Measurements from ENCODE around the gene ACTN2. TPM values are rescaled to one million over a fixed set of nuclear protein-coding genes. Genes with fewer than 3 reads are reported as not detected.

The ACTN2 gene
- total RNA-seq, 2 experiments from 2014 or later = 0.36 TPM; not detected in 1

GRCh38 chr1:236673289-236673919 is 12.9 kb upstream of the ACTN2 start:
- intact Hi-C loops (cut with micrococcal nuclease) = no loop called here
- CTCF ChIA-PET = no interaction called here
- no peak for DNase-seq
- H3K27ac Mint-ChIP-seq = no peak overlapping the region
- H3K4me1 Mint-ChIP-seq (ENCODE audit: low read depth) = no peaks in the 10 kb centered on the region
- H3K36me3 Mint-ChIP-seq (ENCODE audit: low read depth) = no peaks in the 10 kb centered on the region
- H3K27me3 Mint-ChIP-seq (ENCODE audit: low read depth) = peaks cover 36% of the 10 kb centered on the region
- no peaks in the 10 kb centered on the region for H3K9me3 Mint-ChIP-seq
- no peak overlapping the region for H3K4me3 Mint-ChIP-seq

- Mint-ChIP-seq H3K4me1 (ENCODE audit: low read depth) (no peaks in the 10 kb centered on the region), H3K27me3 (ENCODE audit: low read depth) (peaks cover 23% of the 10 kb centered on the region), H3K4me3 (no peak overlapping the region), H3K36me3 (ENCODE audit: low read depth) (no peaks in the 10 kb centered on the region), H3K9me3 (no peaks in the 10 kb centered on the region), H3K27ac (no peak overlapping the region)
- intact Hi-C loops (cut with micrococcal nuclease) = no loop called here
- DNase-seq = no peak
- CTCF ChIA-PET = no interaction called here
Observed at GRCh38 chr1:236677641-236678235, 8.6 kb upstream of the ACTN2 start.

- intact Hi-C loops (cut with micrococcal nuclease) = no loop called here
- no peaks in the 10 kb centered on the region for H3K9me3 Mint-ChIP-seq
- H3K4me1 Mint-ChIP-seq (ENCODE audit: low read depth) = peaks cover 6% of the 10 kb centered on the region
- CTCF ChIA-PET = no interaction called here
- H3K27ac Mint-ChIP-seq = no peak overlapping the region
- H3K4me3 Mint-ChIP-seq = no peak overlapping the region
- H3K36me3 Mint-ChIP-seq (ENCODE audit: low read depth) = no peaks in the 10 kb centered on the region
- peaks cover 17% of the 10 kb centered on the region for H3K27me3 Mint-ChIP-seq (ENCODE audit: low read depth)
- no peak for DNase-seq
Observed at GRCh38 chr1:236681219-236681618, 5.1 kb upstream of the ACTN2 start.

GRCh38 chr1:236685205-236685916 is 938 bp upstream of the ACTN2 start:
- no peak overlapping the region for H3K27ac Mint-ChIP-seq

GRCh38 chr1:236686815-236687160 is 489 bp downstream of the ACTN2 start:
- H3K9me3 Mint-ChIP-seq = no peaks in the 10 kb centered on the region
- intact Hi-C loops (cut with micrococcal nuclease) = loop anchor here (2.0 kb wide), 2 partner anchors 82 to 108 kb away; partner anchors contain the start of genes HEATR1 and MTR
- CTCF ChIA-PET = no interaction called here
- no peaks in the 10 kb centered on the region for H3K36me3 Mint-ChIP-seq (ENCODE audit: low read depth)
- no peak for DNase-seq
- peaks cover 18% of the 10 kb centered on the region for H3K4me1 Mint-ChIP-seq (ENCODE audit: low read depth)
- H3K27me3 Mint-ChIP-seq (ENCODE audit: low read depth) = peaks cover 43% of the 10 kb centered on the region
- no peak overlapping the region for H3K27ac Mint-ChIP-seq
- H3K4me3 Mint-ChIP-seq = peak overlapping the region; percentile 53

More at GRCh38 chr1:236685205-236685916, 938 bp upstream of the ACTN2 start:
- intact Hi-C loops (cut with micrococcal nuclease) = no loop called here
- CTCF ChIA-PET = no interaction called here
- no peak for DNase-seq
- H3K27me3 Mint-ChIP-seq (ENCODE audit: low read depth) = peaks cover 41% of the 10 kb centered on the region
- H3K36me3 Mint-ChIP-seq (ENCODE audit: low read depth) = no peaks in the 10 kb centered on the region
- H3K4me1 Mint-ChIP-seq (ENCODE audit: low read depth) = peaks cover 16% of the 10 kb centered on the region
- H3K9me3 Mint-ChIP-seq = no peaks in the 10 kb centered on the region
- H3K4me3 Mint-ChIP-seq = peak overlapping the region; percentile 50

- Mint-ChIP-seq H3K36me3 (ENCODE audit: low read depth) (no peaks in the 10 kb centered on the region), H3K4me3 (peak overlapping the region; percentile 53), H3K4me1 (ENCODE audit: low read depth) (peaks cover 18% of the 10 kb centered on the region), H3K9me3 (no peaks in the 10 kb centered on the region), H3K27me3 (ENCODE audit: low read depth) (peaks cover 45% of the 10 kb centered on the region), H3K27ac (no peak overlapping the region)
- intact Hi-C loops (cut with micrococcal nuclease) = loop anchor here (2.0 kb wide), 2 partner anchors 82 to 108 kb away; partner anchors contain the start of genes HEATR1 and MTR
- DNase-seq = no peak
- CTCF ChIA-PET = no interaction called here
Observed at GRCh38 chr1:236687273-236687672, 974 bp downstream of the ACTN2 start.

- H3K4me1 Mint-ChIP-seq (ENCODE audit: low read depth) = peaks cover 18% of the 10 kb centered on the region
- peaks cover 54% of the 10 kb centered on the region for H3K27me3 Mint-ChIP-seq (ENCODE audit: low read depth)
- intact Hi-C loops (cut with micrococcal nuclease) = no loop called here
- H3K9me3 Mint-ChIP-seq = no peaks in the 10 kb centered on the region
- CTCF ChIA-PET = no interaction called here
- no peak overlapping the region for H3K4me3 Mint-ChIP-seq
- no peaks in the 10 kb centered on the region for H3K36me3 Mint-ChIP-seq (ENCODE audit: low read depth)
- DNase-seq = no peak
- H3K27ac Mint-ChIP-seq = no peak overlapping the region
Observed at GRCh38 chr1:236688705-236689104, 2.4 kb downstream of the ACTN2 start.

- peaks cover 18% of the 10 kb centered on the region for H3K4me1 Mint-ChIP-seq (ENCODE audit: low read depth)
- H3K9me3 Mint-ChIP-seq = no peaks in the 10 kb centered on the region
- no peak overlapping the region for H3K27ac Mint-ChIP-seq
- no peak for DNase-seq
- CTCF ChIA-PET = no interaction called here
- no peaks in the 10 kb centered on the region for H3K36me3 Mint-ChIP-seq (ENCODE audit: low read depth)
- no peak overlapping the region for H3K4me3 Mint-ChIP-seq
- intact Hi-C loops (cut with micrococcal nuclease) = no loop called here
- H3K27me3 Mint-ChIP-seq (ENCODE audit: low read depth) = peaks cover 57% of the 10 kb centered on the region
Observed at GRCh38 chr1:236689713-236690569, 3.6 kb downstream of the ACTN2 start.

GRCh38 chr1:236691348-236691747 is 5.0 kb downstream of the ACTN2 start:
- Mint-ChIP-seq H3K4me1 (ENCODE audit: low read depth) (peaks cover 13% of the 10 kb centered on the region), H3K9me3 (no peaks in the 10 kb centered on the region), H3K36me3 (ENCODE audit: low read depth) (no peaks in the 10 kb centered on the region), H3K27ac (no peak overlapping the region), H3K4me3 (no peak overlapping the region), H3K27me3 (ENCODE audit: low read depth) (peaks cover 54% of the 10 kb centered on the region)
- CTCF ChIA-PET = no interaction called here
- no peak for DNase-seq
- intact Hi-C loops (cut with micrococcal nuclease) = no loop called here

- no peak overlapping the region for H3K4me3 Mint-ChIP-seq
- CTCF ChIA-PET = no interaction called here
- H3K27ac Mint-ChIP-seq = no peak overlapping the region
- peaks cover 52% of the 10 kb centered on the region for H3K27me3 Mint-ChIP-seq (ENCODE audit: low read depth)
- H3K9me3 Mint-ChIP-seq = no peaks in the 10 kb centered on the region
- H3K36me3 Mint-ChIP-seq (ENCODE audit: low read depth) = no peaks in the 10 kb centered on the region
- intact Hi-C loops (cut with micrococcal nuclease) = no loop called here
- DNase-seq = no peak
- peaks cover 8% of the 10 kb centered on the region for H3K4me1 Mint-ChIP-seq (ENCODE audit: low read depth)
Observed at GRCh38 chr1:236692128-236692527, 5.8 kb downstream of the ACTN2 start.

- H3K9me3 Mint-ChIP-seq = no peaks in the 10 kb centered on the region
- CTCF ChIA-PET = no interaction called here
- H3K36me3 Mint-ChIP-seq (ENCODE audit: low read depth) = no peaks in the 10 kb centered on the region
- H3K27me3 Mint-ChIP-seq (ENCODE audit: low read depth) = peaks cover 48% of the 10 kb centered on the region
- peaks cover 2% of the 10 kb centered on the region for H3K4me1 Mint-ChIP-seq (ENCODE audit: low read depth)
- no peak overlapping the region for H3K4me3 Mint-ChIP-seq
- no peak overlapping the region for H3K27ac Mint-ChIP-seq
- intact Hi-C loops (cut with micrococcal nuclease) = no loop called here
- DNase-seq = no peak
Observed at GRCh38 chr1:236692742-236693141, 6.4 kb downstream of the ACTN2 start.

- H3K9me3 Mint-ChIP-seq = no peaks in the 10 kb centered on the region
- CTCF ChIA-PET = no interaction called here
- no peaks in the 10 kb centered on the region for H3K36me3 Mint-ChIP-seq (ENCODE audit: low read depth)
- H3K4me3 Mint-ChIP-seq = no peak overlapping the region
- no peaks in the 10 kb centered on the region for H3K4me1 Mint-ChIP-seq (ENCODE audit: low read depth)
- no peak overlapping the region for H3K27ac Mint-ChIP-seq
- DNase-seq = no peak
- intact Hi-C loops (cut with micrococcal nuclease) = no loop called here
- H3K27me3 Mint-ChIP-seq (ENCODE audit: low read depth) = peaks cover 35% of the 10 kb centered on the region
Observed at GRCh38 chr1:236699366-236699765, 13.1 kb downstream of the ACTN2 start.

Data from activated naive CD4-positive, alpha-beta T cell treated with anti-CD3 and anti-CD28 coated beads for 36 hours (primary cell).